ENCODE results near the gene PDIA4.
"Not testable (repeated sequence)": the region's sequence is repeated elsewhere in the genome, so short reads cannot be mapped to it uniquely, and the experiment has no call there.

PDIA4 gene

GRCh38 chr7:149030439-149030838, 2.1 kb upstream of the PDIA4 start:
- DNase-seq = not testable (repeated sequence)

- DNase-seq = no peak
Measured at GRCh38 chr7:149027611-149028345, 527 bp downstream of the PDIA4 start.

- DNase-seq = no peak
Measured at GRCh38 chr7:149027055-149027454, 1.2 kb downstream of the PDIA4 start.

GRCh38 chr7:149023662-149024061, 4.6 kb downstream of the PDIA4 start:
- no peak for DNase-seq

- no peak for DNase-seq
Measured at GRCh38 chr7:149022756-149023360, 5.4 kb downstream of the PDIA4 start.

- no peak for DNase-seq
Measured at GRCh38 chr7:149021725-149022062, 6.6 kb downstream of the PDIA4 start.

GRCh38 chr7:149020483-149020882, 7.8 kb downstream of the PDIA4 start:
- DNase-seq = no peak

- DNase-seq = no peak
Measured at GRCh38 chr7:149016876-149017275, 11.4 kb downstream of the PDIA4 start.

GRCh38 chr7:149014309-149014708, 14.0 kb downstream of the PDIA4 start:
- DNase-seq = no peak

GRCh38 chr7:149013876-149014275, 14.4 kb downstream of the PDIA4 start:
- DNase-seq = no peak

- not testable (repeated sequence) for DNase-seq
Measured at GRCh38 chr7:149012730-149013129, 15.6 kb downstream of the PDIA4 start.

GRCh38 chr7:149011491-149011890, 16.8 kb downstream of the PDIA4 start:
- DNase-seq = no peak

- no peak for DNase-seq
Measured at GRCh38 chr7:149010451-149010850, 17.9 kb downstream of the PDIA4 start.

- no peak for DNase-seq
Measured at GRCh38 chr7:149009527-149009926, 18.8 kb downstream of the PDIA4 start.

GRCh38 chr7:149007611-149008010, 20.7 kb downstream of the PDIA4 start:
- no peak for DNase-seq

GRCh38 chr7:149007146-149007545, 21.2 kb downstream of the PDIA4 start:
- DNase-seq = no peak

- DNase-seq = no peak
Measured at GRCh38 chr7:149006345-149006725, 22.0 kb downstream of the PDIA4 start.

GRCh38 chr7:149005427-149006344, 22.6 kb downstream of the PDIA4 start:
- peak in 1 of 2 experiments; percentile 39 for DNase-seq

- DNase-seq = no peak
Measured at GRCh38 chr7:149004405-149005370, 23.6 kb downstream of the PDIA4 start.

- DNase-seq = no peak
Measured at GRCh38 chr7:149003560-149004305, 24.6 kb downstream of the PDIA4 start.

GRCh38 chr7:149003018-149003417, 25.3 kb downstream of the PDIA4 start:
- DNase-seq = no peak

- no peak for DNase-seq
Measured at GRCh38 chr7:149002604-149003003, 25.7 kb downstream of the PDIA4 start.

Measured in NCI-H446 (cell line).